HepG2 (cell line): ENCODE results near the gene BCL2L13. TPM values are rescaled to one million over a fixed set of nuclear protein-coding genes. Genes with fewer than 3 reads are reported as not detected.

ENCODE experiments used
- FOXK2 ChIP-seq: fragments of 450-650 bp; IDR thresholded peaks from 2 replicates; pipeline ENCODE4 v1.6.1; 2016
- HOMEZ ChIP-seq: IDR thresholded peaks from 2 replicates; pipeline ENCODE4 v1.6.1; 2016; ENCODE audit warnings: low read depth
- IRF1 ChIP-seq: sonication (generic); formaldehyde crosslinking; IDR thresholded peaks from 2 replicates; pipeline ENCODE4 v1.4.0; 2020; ENCODE audit warnings: low read depth, mild to moderate bottlenecking, missing genetic modification reagents
- NR2F2 ChIP-seq: IDR thresholded peaks from 2 replicates; pipeline ENCODE4 v1.6.1; 2012; ENCODE audit warnings: low read depth, inconsistent platforms, borderline replicate concordance
- PRPF4 ChIP-seq: fragments of 200-400 bp; formaldehyde crosslinking; IDR thresholded peaks from 2 replicates; pipeline ENCODE4 v1.6.1; 2016; ENCODE audit warnings: low read length, low read depth; ENCODE audit not compliant: poor library complexity, severe bottlenecking
- RBFOX2 ChIP-seq: fragments of 200-400 bp; formaldehyde crosslinking; IDR thresholded peaks from 2 replicates; pipeline ENCODE4 v1.6.1; 2017; ENCODE audit warnings: low read depth, mild to moderate bottlenecking, low read length
- ZFP91 ChIP-seq: sonication (generic); formaldehyde crosslinking; IDR thresholded peaks from 2 replicates; pipeline ENCODE4 v1.9.0; 2022; ENCODE audit warnings: missing genetic modification reagents, mild to moderate bottlenecking, borderline replicate concordance
- polyA plus RNA-seq, 8 experiments: library from polyadenylated mRNA; depleted of rRNA in 3 of 8; stranded (reverse) in 7 of 8; unstranded in 1 of 8; fragments of >200 nt; fragmentation: Illumina TruSeq in 4 of 8; extraction: Trizol in 4 of 8; gene quantifications; 2 replicates each; pipeline versions ENCODE4 v1.2.1 to v1.2.3, GENCODE V29; 2011 to 2016; ENCODE audit warnings: low read depth in 4 of 8, missing spikeins in 1 of 8, mixed read lengths in 1 of 8; ENCODE audit not compliant: insufficient read depth in 1 of 8
- total RNA-seq, 5 experiments: library from RNA; depleted of rRNA; stranded (reverse); fragments of >200 nt; fragmentation: Illumina TruSeq; extraction: Trizol; gene quantifications; 2 replicates each; pipeline ENCODE4 v1.2.3, GENCODE V29; 2016; ENCODE audit warnings: low read depth in 1 of 5
- TF ChIP-seq, protein P1 (sequence below): sonication (generic); formaldehyde crosslinking; IDR thresholded peaks from 2 replicates; pipeline ENCODE4 v1.4.0; 2020; ENCODE audit warnings: missing genetic modification reagents, mild to moderate bottlenecking, borderline replicate concordance

The BCL2L13 gene
- total and polyA plus RNA-seq, 2 of the 13 experiments (the other 11 are each of a cell fraction or from before 2014, with no cell fraction given), result 13.5 to 14.6 TPM

- TF ChIP-seq FOXK2, result no peak
- no peak for TF ChIP-seq NR2F2
- TF ChIP-seq HOMEZ (CRISPR knock-in tag), result no peak
- TF ChIP-seq, protein P1, sequence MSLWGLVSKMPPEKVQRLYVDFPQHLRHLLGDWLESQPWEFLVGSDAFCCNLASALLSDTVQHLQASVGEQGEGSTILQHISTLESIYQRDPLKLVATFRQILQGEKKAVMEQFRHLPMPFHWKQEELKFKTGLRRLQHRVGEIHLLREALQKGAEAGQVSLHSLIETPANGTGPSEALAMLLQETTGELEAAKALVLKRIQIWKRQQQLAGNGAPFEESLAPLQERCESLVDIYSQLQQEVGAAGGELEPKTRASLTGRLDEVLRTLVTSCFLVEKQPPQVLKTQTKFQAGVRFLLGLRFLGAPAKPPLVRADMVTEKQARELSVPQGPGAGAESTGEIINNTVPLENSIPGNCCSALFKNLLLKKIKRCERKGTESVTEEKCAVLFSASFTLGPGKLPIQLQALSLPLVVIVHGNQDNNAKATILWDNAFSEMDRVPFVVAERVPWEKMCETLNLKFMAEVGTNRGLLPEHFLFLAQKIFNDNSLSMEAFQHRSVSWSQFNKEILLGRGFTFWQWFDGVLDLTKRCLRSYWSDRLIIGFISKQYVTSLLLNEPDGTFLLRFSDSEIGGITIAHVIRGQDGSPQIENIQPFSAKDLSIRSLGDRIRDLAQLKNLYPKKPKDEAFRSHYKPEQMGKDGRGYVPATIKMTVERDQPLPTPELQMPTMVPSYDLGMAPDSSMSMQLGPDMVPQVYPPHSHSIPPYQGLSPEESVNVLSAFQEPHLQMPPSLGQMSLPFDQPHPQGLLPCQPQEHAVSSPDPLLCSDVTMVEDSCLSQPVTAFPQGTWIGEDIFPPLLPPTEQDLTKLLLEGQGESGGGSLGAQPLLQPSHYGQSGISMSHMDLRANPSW, result no peak
- no peak for TF ChIP-seq RBFOX2
- TF ChIP-seq PRPF4, result no peak
- no peak for TF ChIP-seq IRF1
- no peak for TF ChIP-seq ZFP91 (CRISPR knock-in tag)
Observed at GRCh38 chr22:17712441-17712840, 73.9 kb downstream of the BCL2L13 start (continued).
